Measurements from ENCODE around the gene DCBLD1.
A peak's percentile ranks its signal among the peaks of the same experiment; 100 is the strongest.

Gene DCBLD1

GRCh38 chr6:117531346-117531745 lies 48.9 kb downstream of the DCBLD1 start:
- DNase-seq (ENCODE audit: low read depth): no peak

GRCh38 chr6:117531809-117532725 lies 49.6 kb downstream of the DCBLD1 start:
- DNase-seq (ENCODE audit: low read depth): no peak

GRCh38 chr6:117533775-117534174 lies 51.3 kb downstream of the DCBLD1 start:
- no peak for DNase-seq (ENCODE audit: low read depth)

- no peak for DNase-seq (ENCODE audit: low read depth)
Measured at GRCh38 chr6:117534974-117535373, 52.5 kb downstream of the DCBLD1 start.

- no peak for DNase-seq (ENCODE audit: low read depth)
Measured at GRCh38 chr6:117536317-117536716, 53.8 kb downstream of the DCBLD1 start.

GRCh38 chr6:117538615-117539014 lies 56.1 kb downstream of the DCBLD1 start:
- no peak for DNase-seq (ENCODE audit: low read depth)

- DNase-seq (ENCODE audit: low read depth): no peak
Measured at GRCh38 chr6:117540670-117541069, 58.2 kb downstream of the DCBLD1 start.

GRCh38 chr6:117542493-117542892 lies 60.0 kb downstream of the DCBLD1 start:
- no peak for DNase-seq (ENCODE audit: low read depth)

GRCh38 chr6:117544716-117545115 lies 62.2 kb downstream of the DCBLD1 start:
- no peak for DNase-seq (ENCODE audit: low read depth)

- DNase-seq (ENCODE audit: low read depth): no peak
Measured at GRCh38 chr6:117545161-117545595, 62.7 kb downstream of the DCBLD1 start.

- no peak for DNase-seq (ENCODE audit: low read depth)
Measured at GRCh38 chr6:117546674-117547073, 64.2 kb downstream of the DCBLD1 start.

- peak; percentile 15 for DNase-seq (ENCODE audit: low read depth)
Measured at GRCh38 chr6:117547688-117548621, 65.5 kb downstream of the DCBLD1 start.

GRCh38 chr6:117548797-117549301 lies 66.4 kb downstream of the DCBLD1 start:
- DNase-seq (ENCODE audit: low read depth): no peak

- DNase-seq (ENCODE audit: low read depth): no peak
Measured at GRCh38 chr6:117549611-117550010, 67.1 kb downstream of the DCBLD1 start.

GRCh38 chr6:117550078-117550600 lies 67.7 kb downstream of the DCBLD1 start:
- DNase-seq (ENCODE audit: low read depth): no peak

GRCh38 chr6:117550618-117551242 lies 68.3 kb downstream of the DCBLD1 start:
- no peak for DNase-seq (ENCODE audit: low read depth)

- DNase-seq (ENCODE audit: low read depth): no peak
Measured at GRCh38 chr6:117552618-117553017, 70.1 kb downstream of the DCBLD1 start.

GRCh38 chr6:117553142-117553541 lies 70.7 kb downstream of the DCBLD1 start:
- DNase-seq (ENCODE audit: low read depth): no peak

GRCh38 chr6:117555262-117555849 lies 72.9 kb downstream of the DCBLD1 start:
- no peak for DNase-seq (ENCODE audit: low read depth)

GRCh38 chr6:117555882-117556498 lies 73.5 kb downstream of the DCBLD1 start:
- peak; percentile 34 for DNase-seq (ENCODE audit: low read depth)

- no peak for DNase-seq (ENCODE audit: low read depth)
Measured at GRCh38 chr6:117557951-117558350, 75.5 kb downstream of the DCBLD1 start.

All from stimulated activated CD4-positive, alpha-beta T cell treated with anti-CD3 and anti-CD28 coated beads, Interleukin-2, amount 100 ng/mL, for 4 hours (primary cell).